Activated T-helper 1 cell treated with Interleukin-2 at 50 U/mL for 16 hours (primary cell): ENCODE data around the gene BECN2.
"Not testable (repeated sequence)": the region's sequence is repeated elsewhere in the genome, so short reads cannot be mapped to it uniquely, and the experiment has no call there.

Source experiments
- DNase-seq: peaks from one replicate; pipeline ENCODE4 v3.0.0-alpha.2; 2020; ENCODE audit warnings: low read depth

BECN2 gene

GRCh38 chr1:241979926-241980325 is 22.4 kb downstream of the BECN2 start:
- no peak for DNase-seq

GRCh38 chr1:241985787-241986186 is 28.2 kb downstream of the BECN2 start:
- DNase-seq = no peak

- not testable (repeated sequence) for DNase-seq
These were observed 30.9 kb downstream of the BECN2 start for GRCh38 chr1:241988389-241988930.

GRCh38 chr1:241990040-241990439 is 32.5 kb downstream of the BECN2 start:
- DNase-seq = no peak

- no peak for DNase-seq
These were observed 35.2 kb downstream of the BECN2 start for GRCh38 chr1:241992734-241993133.

GRCh38 chr1:241994171-241994570 is 36.6 kb downstream of the BECN2 start:
- DNase-seq = no peak

GRCh38 chr1:241997401-241997998 is 39.9 kb downstream of the BECN2 start:
- no peak for DNase-seq

- peak; percentile 2 for DNase-seq
These were observed 40.9 kb downstream of the BECN2 start for GRCh38 chr1:241998412-241998921.

- DNase-seq = no peak
These were observed 41.5 kb downstream of the BECN2 start, which contains the start of gene MAP1LC3C for GRCh38 chr1:241999026-241999425. Gene MAP1LC3C, minus strand, starts transcription at chr1:241999098. Its CDS starts 90 bp downstream, at chr1:241999008.

- DNase-seq = no peak
These were observed 42.9 kb downstream of the BECN2 start for GRCh38 chr1:242000434-242000833.

- no peak for DNase-seq
These were observed 44.5 kb downstream of the BECN2 start for GRCh38 chr1:242002072-242002471.

- DNase-seq = no peak
These were observed 44.9 kb downstream of the BECN2 start for GRCh38 chr1:242002510-242002909.

GRCh38 chr1:242004751-242005495 is 47.4 kb downstream of the BECN2 start:
- no peak for DNase-seq

GRCh38 chr1:242005866-242006535 is 48.4 kb downstream of the BECN2 start:
- no peak for DNase-seq

- DNase-seq = no peak
These were observed 49.4 kb downstream of the BECN2 start for GRCh38 chr1:242006976-242007375.
